PC-3 (cell line): Measurements from ENCODE around the gene ILKAP. TPM values are rescaled to one million over a fixed set of nuclear protein-coding genes. Genes with fewer than 3 reads are reported as not detected.

Experiments
- ATAC-seq: fragments of 200-7000 bp; cut with Tn5 transposase; 2 replicates; pipeline ENCODE4 v1.9.1; 2020; ENCODE audit warnings: mild to moderate bottlenecking, moderate library complexity
- BruUV-seq: library from RNA; stranded (reverse); fragments of 400-500 nt; replicated peaks from 2 replicates; lab custom pipeline; 2021; lab: Mats Ljungman, UMichigan
- CTCF ChIA-PET: fragments of 300-600 bp; sonication (Branson Sonifier 250); formaldehyde crosslinking; loops from one replicate; lab custom pipeline; 2022; ENCODE audit warnings: antibody characterized with exemption; lab: Charles Lee
- POLR2A ChIA-PET: fragments of 300-600 bp; sonication (Branson Sonifier 250); formaldehyde crosslinking; loops from one replicate; lab custom pipeline; 2022; ENCODE audit warnings: antibody characterized with exemption; ENCODE audit not compliant: unreplicated experiment; lab: Charles Lee
- DNase-seq: peaks from one replicate; pipeline ENCODE4 v3.0.0-alpha.2; 2015
- H2AFZ ChIP-seq: fragments of 300-600 bp; sonication (generic); 2 replicates; pipeline ENCODE4 v1.6.0; 2016; ENCODE audit warnings: antibody characterized with exemption, low read length
- H3F3A ChIP-seq: fragments of 300-600 bp; sonication (generic); one replicate; pipeline ENCODE4 v1.6.0; 2017; ENCODE audit warnings: antibody characterized with exemption, low read length, control low read depth, mild to moderate bottlenecking; ENCODE audit not compliant: unreplicated experiment
- H3K27ac ChIP-seq: fragments of 300-600 bp; sonication (generic); 2 replicates; pipeline ENCODE4 v1.5.1; 2016; ENCODE audit warnings: mild to moderate bottlenecking, low read length
- H3K27me3 ChIP-seq: fragments of 300-600 bp; sonication (generic); 2 replicates; pipeline ENCODE4 v1.6.1; 2016; ENCODE audit warnings: low read length, mixed read lengths
- H3K36me3 ChIP-seq: fragments of 300-600 bp; sonication (generic); 2 replicates; pipeline ENCODE4 v1.6.1; 2016; ENCODE audit warnings: low read depth, mixed run types, low read length, mixed read lengths
- H3K4me1 ChIP-seq: fragments of 300-600 bp; sonication (generic); 2 replicates; pipeline ENCODE4 v1.5.1; 2016; ENCODE audit warnings: low read length; ENCODE audit not compliant: insufficient read depth
- H3K4me2 ChIP-seq: fragments of 300-600 bp; sonication (generic); 2 replicates; pipeline ENCODE4 v1.6.0; 2016; ENCODE audit warnings: low read length
- H3K4me3 ChIP-seq: fragments of 300-600 bp; sonication (generic); 2 replicates; pipeline ENCODE4 v1.5.1; 2016; ENCODE audit warnings: mild to moderate bottlenecking, low read length, mixed read lengths
- H3K79me2 ChIP-seq: fragments of 300-600 bp; sonication (generic); 2 replicates; pipeline ENCODE4 v1.6.1; 2017; ENCODE audit warnings: low read length, mixed read lengths
- H3K9ac ChIP-seq: fragments of 300-600 bp; sonication (generic); 2 replicates; pipeline ENCODE4 v1.6.0; 2016; ENCODE audit warnings: mild to moderate bottlenecking, low read length
- H3K9me2 ChIP-seq: fragments of 300-600 bp; sonication (generic); replicated peaks from 2 replicates; pipeline ENCODE4 v1.6.1; 2016; ENCODE audit warnings: mixed run types, low read length, mixed read lengths
- H3K9me3 ChIP-seq: fragments of 300-600 bp; sonication (generic); 2 replicates; pipeline ENCODE4 v1.6.1; 2016; ENCODE audit warnings: low read length, mixed read lengths
- H4K20me1 ChIP-seq: fragments of 300-600 bp; sonication (generic); 2 replicates; pipeline ENCODE4 v1.6.1; 2016; ENCODE audit warnings: low read length, mixed read lengths
- EZH2 ChIP-seq: fragments of 300-600 bp; sonication (generic); IDR thresholded peaks from one replicate; pipeline ENCODE4 v1.6.1; 2017; ENCODE audit warnings: antibody characterized with exemption, mild to moderate bottlenecking, low read length; ENCODE audit not compliant: unreplicated experiment
- EZH2phosphoT487 ChIP-seq: fragments of 300-600 bp; sonication (generic); IDR thresholded peaks from 2 replicates; pipeline ENCODE4 v1.6.1; 2018; ENCODE audit warnings: mild to moderate bottlenecking, antibody characterized with exemption, low read length, borderline replicate concordance
- intact Hi-C: fragments of 100-400 bp; cut with micrococcal nuclease; formaldehyde crosslinking; loops from 2 replicates; pipeline ENCODE4 v1.9.0; 2023
- total RNA-seq: library from RNA; depleted of rRNA; stranded (reverse); fragments of >200 nt; gene quantifications from 2 replicates; pipeline ENCODE4 v1.2.3, GENCODE V29; 2014
- TF ChIP-seq, protein P1 (sequence below): fragments of 300-600 bp; sonication (generic); conservative IDR thresholded peaks from 2 replicates; pipeline ENCODE4 v1.5.1; 2017; ENCODE audit warnings: antibody characterized with exemption, low read depth, mild to moderate bottlenecking, low read length

Gene ILKAP
- total RNA-seq, 1 experiment from 2014 or later = 30.7 TPM

DNA sequence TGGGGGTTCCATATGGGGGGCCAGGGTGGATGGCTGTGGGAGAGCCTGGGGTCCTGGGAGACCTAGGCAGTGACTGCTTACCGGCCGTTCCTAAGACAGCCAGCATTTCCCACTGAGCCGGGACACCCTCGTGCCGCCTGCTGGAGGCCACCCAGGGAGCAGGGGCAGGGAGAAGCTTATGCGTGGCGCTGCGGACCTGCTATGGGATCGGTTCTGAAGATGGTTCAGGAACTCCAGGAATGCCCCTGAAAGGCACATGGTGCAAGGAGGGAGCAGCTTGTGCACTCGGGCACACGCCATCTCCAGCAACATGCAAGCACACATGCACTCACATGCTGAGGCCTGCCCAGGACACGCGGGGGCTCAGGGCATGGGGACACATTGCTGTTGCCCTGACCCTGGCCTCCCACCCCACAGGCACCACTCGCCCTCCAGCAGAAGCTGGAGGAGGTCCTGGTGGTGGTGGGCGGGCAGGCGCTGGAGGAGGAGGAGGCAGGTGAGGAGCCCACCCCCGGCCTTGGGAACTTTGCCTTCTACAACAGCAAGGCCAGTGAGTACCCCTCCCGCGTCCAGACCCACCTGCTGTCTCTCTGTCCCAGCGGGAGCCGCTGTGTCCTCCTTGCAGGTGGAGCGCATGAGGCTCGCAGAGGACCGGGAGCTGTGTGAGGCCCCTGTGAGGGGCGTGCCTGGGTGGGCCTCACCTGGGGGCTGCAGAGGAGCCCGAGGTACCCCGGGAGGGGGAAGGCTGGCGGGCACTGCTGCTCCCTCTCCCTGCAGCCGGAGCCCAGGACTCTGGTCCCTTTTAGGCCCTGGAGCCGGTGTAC is 60.9 kb downstream of the ILKAP start:
- ChIA-PET CTCF (no interaction called here), POLR2A (no interaction called here)
- Histone ChIP-seq H3K36me3 (no peaks in the 10 kb centered on the region), H3K9ac (no peak overlapping the region), H4K20me1 (no peaks in the 10 kb centered on the region), H3K79me2 (no peaks in the 10 kb centered on the region), H3F3A (no peaks in the 10 kb centered on the region), H3K4me3 (no peak overlapping the region), H3K27ac (no peak overlapping the region), H3K9me3 (no peaks in the 10 kb centered on the region), H3K4me1 (peaks cover 30% of the 10 kb centered on the region), H3K9me2 (no peaks in the 10 kb centered on the region), H2AFZ (0 out of 2 replicates have a peak overlapping the region, but pooled peaks have one; percentile 39), H3K4me2 (peak overlapping the region; percentile 68), H3K27me3 (no peaks in the 10 kb centered on the region)
- no peak for TF ChIP-seq EZH2
- TF ChIP-seq EZH2phosphoT487 = no peak
- TF ChIP-seq, protein P1, sequence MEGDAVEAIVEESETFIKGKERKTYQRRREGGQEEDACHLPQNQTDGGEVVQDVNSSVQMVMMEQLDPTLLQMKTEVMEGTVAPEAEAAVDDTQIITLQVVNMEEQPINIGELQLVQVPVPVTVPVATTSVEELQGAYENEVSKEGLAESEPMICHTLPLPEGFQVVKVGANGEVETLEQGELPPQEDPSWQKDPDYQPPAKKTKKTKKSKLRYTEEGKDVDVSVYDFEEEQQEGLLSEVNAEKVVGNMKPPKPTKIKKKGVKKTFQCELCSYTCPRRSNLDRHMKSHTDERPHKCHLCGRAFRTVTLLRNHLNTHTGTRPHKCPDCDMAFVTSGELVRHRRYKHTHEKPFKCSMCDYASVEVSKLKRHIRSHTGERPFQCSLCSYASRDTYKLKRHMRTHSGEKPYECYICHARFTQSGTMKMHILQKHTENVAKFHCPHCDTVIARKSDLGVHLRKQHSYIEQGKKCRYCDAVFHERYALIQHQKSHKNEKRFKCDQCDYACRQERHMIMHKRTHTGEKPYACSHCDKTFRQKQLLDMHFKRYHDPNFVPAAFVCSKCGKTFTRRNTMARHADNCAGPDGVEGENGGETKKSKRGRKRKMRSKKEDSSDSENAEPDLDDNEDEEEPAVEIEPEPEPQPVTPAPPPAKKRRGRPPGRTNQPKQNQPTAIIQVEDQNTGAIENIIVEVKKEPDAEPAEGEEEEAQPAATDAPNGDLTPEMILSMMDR = no peak
- no peak for DNase-seq
- peak; percentile 8; the same call in 1 of the 2 replicates for ATAC-seq
- no TSS peak for BruUV-seq
- intact Hi-C loops = no loop called here

DNA sequence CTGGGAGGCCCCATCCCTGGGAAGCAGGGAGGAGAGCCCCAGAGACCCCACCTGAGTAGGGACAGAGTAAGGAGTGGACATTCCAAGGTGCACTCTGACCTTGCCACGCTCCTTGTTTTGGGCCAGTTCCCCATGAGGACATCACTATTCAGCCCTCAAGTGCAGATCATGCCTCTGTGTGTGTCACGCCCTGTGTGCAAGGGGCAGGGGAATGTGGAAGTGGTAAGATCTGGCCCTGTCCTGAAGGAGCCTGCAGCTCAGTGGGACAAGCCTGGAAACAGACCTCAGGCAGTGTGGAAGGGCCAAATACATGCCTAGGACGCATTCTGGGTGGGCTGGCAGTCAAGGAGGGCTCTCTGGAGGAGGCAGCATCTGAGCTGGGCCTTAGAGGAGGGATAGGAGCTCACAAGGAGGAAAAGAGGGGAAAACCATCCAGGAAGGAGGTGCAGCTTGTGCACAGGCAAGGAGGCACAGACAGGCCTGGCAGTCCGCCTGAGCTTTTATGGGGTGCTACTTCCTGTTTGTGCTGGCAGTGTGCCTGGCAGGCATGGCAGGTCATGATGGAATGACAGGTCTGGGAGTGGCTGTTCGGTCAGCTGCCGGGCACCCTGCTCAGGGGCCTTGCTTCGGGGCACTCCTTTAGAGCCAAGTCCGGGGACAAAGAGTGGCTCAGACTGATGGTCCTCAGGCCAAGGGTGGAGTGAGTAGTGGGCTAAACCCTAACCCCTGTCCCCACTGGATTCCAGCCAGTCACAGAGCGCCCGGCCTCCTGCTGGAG is 61.8 kb downstream of the ILKAP start:
- H3K27me3 ChIP-seq = no peaks in the 10 kb centered on the region
- H3K9me3 ChIP-seq = no peaks in the 10 kb centered on the region
- ChIA-PET POLR2A (no interaction called here), CTCF (no interaction called here)
- intact Hi-C loops = no loop called here
- 0 out of 2 replicates have a peak overlapping the region, but pooled peaks have one; percentile 39 for H2AFZ ChIP-seq
- H3K79me2 ChIP-seq = no peaks in the 10 kb centered on the region
- ATAC-seq (peak; percentile 65), DNase-seq (peak; percentile 86)
- TF ChIP-seq EZH2 = no peak
- no peak for TF ChIP-seq EZH2phosphoT487
- TF ChIP-seq, protein P1 = no peak
- no peak overlapping the region for H3K27ac ChIP-seq
- H3K4me3 ChIP-seq = no peak overlapping the region
- peaks cover 30% of the 10 kb centered on the region for H3K4me1 ChIP-seq
- no peaks in the 10 kb centered on the region for H4K20me1 ChIP-seq
- H3K9me2 ChIP-seq = no peaks in the 10 kb centered on the region
- BruUV-seq = no TSS peak
- H3K36me3 ChIP-seq = no peaks in the 10 kb centered on the region
- H3F3A ChIP-seq = no peaks in the 10 kb centered on the region
- H3K9ac ChIP-seq = no peak overlapping the region
- peak overlapping the region; percentile 68 for H3K4me2 ChIP-seq
